ENCODE results near the gene GPHN.

Gene GPHN

GRCh38 chr14:67166450-67166853 lies 658.5 kb downstream of the GPHN start:
- DNase-seq (ENCODE audit: low read depth): peak; percentile 33

GRCh38 chr14:67167420-67168109 lies 659.6 kb downstream of the GPHN start:
- DNase-seq (ENCODE audit: low read depth): peak; percentile 43

- no peak for DNase-seq (ENCODE audit: low read depth)
Measured at GRCh38 chr14:67168110-67168441, 660.1 kb downstream of the GPHN start.

GRCh38 chr14:67170660-67171059 lies 662.7 kb downstream of the GPHN start:
- DNase-seq (ENCODE audit: low read depth): peak; percentile 11

GRCh38 chr14:67172056-67172455 lies 664.1 kb downstream of the GPHN start:
- DNase-seq (ENCODE audit: low read depth): no peak

DNA sequence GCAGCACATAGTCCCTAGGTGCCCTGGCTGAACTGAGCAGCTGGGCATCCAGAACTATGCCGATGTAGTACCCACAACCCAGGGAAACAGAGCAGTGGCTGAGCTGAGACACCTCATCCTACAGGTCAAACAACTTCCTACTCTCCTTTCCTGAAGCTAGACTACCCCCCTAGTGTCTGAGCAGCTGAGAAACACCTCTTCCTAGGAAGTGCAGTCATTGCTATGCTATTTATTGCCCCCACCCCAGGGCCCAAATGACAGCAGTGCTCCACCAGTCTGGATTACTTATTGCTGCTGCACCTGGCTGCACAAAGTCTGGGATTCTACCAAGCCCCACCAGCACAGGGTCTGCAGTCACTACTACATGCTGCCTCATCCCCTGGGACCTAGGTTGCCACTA lies 664.6 kb downstream of the GPHN start:
- no peak for DNase-seq (ENCODE audit: low read depth)

DNA sequence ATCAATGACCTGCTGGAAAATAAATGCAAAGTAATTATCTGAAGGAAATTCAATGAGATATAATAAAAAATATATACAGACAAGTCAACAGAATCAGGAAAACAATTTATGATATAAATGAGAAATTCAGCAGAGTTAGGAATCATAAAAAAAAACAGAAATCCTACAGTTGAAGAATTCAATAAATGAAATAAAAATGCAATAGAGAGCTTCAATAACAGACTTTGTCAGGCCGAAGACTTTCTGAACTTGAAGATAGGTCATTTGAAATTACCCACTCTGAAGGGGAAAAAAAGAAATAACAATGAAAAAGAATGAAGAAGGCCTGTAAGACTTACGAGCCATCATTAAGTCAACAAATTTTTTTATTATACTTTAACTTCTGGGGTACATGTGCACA lies 665.8 kb downstream of the GPHN start:
- no peak for DNase-seq (ENCODE audit: low read depth)

DNA sequence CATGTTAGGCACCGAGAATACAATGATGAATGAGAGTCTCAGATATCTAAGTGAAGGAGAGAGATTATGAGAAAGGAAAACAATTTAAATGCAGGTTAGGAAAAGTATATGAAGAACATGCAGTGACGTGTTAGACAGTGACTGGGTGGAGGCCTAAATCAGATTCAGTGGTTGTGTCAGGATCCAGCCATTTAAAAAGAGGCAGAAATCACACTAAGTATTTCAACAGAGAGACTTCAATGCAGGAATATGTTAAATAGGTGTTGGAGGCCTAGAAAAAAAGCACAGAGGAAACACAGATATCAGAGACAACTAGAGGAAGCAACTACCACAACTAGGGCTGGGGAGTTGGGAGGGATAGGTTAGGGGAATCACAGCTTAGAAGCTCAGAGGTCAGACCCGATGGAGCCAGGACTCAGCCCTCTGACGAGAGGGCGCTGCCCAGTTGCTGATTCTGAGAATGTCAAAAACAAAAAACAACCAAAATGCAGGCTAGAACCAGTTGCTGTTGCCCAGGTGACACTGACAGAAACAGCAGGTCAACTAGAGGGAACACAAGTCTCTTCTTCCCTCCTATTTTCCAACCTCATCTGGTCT lies 678.3 kb downstream of the GPHN start:
- DNase-seq (ENCODE audit: low read depth): no peak

GRCh38 chr14:67186789-67187584 lies 679.0 kb downstream of the GPHN start:
- DNase-seq (ENCODE audit: low read depth): peak; percentile 73

DNA sequence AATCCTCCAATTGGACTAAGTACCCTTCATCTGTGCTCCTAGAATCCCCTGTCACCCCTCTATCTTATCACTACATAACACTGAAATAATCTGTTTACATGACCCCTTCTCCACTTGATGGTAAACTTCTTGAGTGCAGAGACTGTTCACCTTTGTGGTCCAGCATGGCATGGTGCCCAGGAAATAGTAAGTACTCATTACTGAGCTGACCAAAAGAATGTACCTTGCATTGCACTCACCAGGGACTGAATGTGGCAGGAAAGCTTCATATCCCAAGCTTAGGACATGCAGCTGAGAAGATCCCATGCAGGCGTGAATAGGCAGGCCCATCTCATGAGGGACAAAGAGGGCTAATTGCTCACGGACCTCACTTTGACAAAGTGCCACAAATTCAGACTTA lies 679.9 kb downstream of the GPHN start:
- peak; percentile 67 for DNase-seq (ENCODE audit: low read depth)

GRCh38 chr14:67188326-67188725 lies 680.4 kb downstream of the GPHN start:
- no peak for DNase-seq (ENCODE audit: low read depth)

GRCh38 chr14:67191768-67192290 lies 683.9 kb downstream of the GPHN start:
- DNase-seq (ENCODE audit: low read depth): no peak

DNA sequence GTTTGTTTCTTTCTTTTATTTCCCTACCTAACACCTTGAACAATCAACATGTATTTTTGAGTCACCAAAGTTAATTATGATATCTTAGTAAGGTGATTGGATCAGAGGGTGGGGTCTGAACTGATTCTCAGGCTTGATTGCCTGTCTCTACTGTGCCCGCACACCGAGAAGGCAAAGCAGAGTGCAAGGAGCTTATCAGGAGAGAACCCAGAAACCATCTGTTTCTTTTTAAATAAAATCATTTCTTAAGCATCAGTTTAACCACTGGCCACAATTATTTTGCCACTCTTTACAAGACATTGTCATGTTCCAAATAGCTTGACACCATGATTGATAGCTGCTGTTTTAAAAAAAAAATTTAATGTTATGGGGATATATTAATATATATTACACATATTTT lies 684.4 kb downstream of the GPHN start:
- DNase-seq (ENCODE audit: low read depth): no peak

GRCh38 chr14:67195279-67195678 lies 687.3 kb downstream of the GPHN start:
- DNase-seq (ENCODE audit: low read depth): no peak

- no peak for DNase-seq (ENCODE audit: low read depth)
Measured at GRCh38 chr14:67199016-67199415, 691.1 kb downstream of the GPHN start.

DNA sequence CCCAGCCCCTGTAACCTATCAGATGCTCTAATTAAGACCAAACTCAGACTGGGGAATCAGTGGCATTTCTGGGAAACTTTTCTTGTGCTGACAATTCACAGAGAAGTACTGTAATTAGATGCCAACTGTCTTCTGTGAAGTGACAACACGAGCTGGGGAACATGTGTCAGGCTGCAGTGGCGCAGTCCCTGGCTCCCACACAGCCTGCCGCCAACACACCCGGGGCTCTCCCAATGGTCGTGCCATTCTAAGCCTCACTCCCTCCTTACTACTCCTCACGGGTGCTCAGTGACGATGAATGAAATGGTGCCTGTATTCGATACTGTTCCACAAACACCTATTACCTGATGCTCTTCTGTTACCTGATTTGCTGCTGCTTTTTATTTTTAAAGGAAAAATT lies 699.9 kb downstream of the GPHN start:
- no peak for DNase-seq (ENCODE audit: low read depth)

- no peak for DNase-seq (ENCODE audit: low read depth)
Measured at GRCh38 chr14:67218126-67218525, 710.2 kb downstream of the GPHN start.

GRCh38 chr14:67221248-67221981 lies 713.5 kb downstream of the GPHN start:
- DNase-seq (ENCODE audit: low read depth): peak; percentile 86

DNA sequence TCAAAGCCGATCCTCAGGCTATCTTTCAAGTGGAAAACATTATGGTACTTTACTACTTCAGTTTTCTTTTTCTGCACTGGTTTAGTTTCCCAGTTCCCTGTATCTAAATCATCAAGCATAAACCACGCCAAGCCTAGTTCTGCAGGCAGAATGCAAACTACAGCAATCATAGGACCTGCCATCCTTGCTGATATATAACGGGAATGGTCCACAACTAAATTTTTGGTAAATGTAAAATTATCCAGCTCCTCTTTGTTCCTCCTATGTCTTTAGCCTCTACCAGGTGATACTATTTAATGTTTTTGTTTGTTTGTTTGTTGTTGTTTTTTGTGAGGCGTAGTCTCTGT lies 714.0 kb downstream of the GPHN start:
- DNase-seq (ENCODE audit: low read depth): no peak

GRCh38 chr14:67225523-67225922 lies 717.6 kb downstream of the GPHN start:
- no peak for DNase-seq (ENCODE audit: low read depth)

DNA sequence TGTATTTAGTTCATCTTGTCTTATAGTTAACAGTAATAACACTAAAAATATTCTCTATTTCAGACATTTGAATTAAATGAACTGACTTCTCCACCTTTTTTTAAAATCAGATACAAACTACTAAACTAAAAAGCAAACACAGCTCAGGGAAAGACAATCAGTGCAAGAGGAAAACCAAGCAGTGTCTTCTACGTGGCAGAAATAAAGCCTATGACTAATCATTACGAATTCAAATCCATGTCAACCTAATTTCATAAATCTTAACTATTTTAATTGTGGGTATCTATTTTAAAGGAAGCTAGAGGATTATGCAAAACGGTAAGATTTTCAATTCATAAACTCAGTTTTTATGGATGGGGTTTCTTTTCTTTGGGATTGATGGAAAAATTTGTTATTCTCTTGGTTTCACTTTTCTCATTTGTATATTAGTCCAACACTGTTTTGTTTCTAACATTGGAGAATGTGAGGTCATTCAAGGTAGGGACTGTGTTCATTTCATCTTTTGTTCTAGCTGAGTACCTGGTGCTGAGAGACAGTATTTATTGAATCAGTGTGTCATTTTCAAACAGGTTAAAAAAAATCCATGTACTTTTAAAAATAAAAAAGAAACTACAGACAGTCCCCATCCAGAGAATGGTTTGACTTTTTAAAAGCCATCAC lies 720.5 kb downstream of the GPHN start:
- DNase-seq (ENCODE audit: low read depth): no peak

All from HS-27A (cell line).